ENCODE results near the gene FRMD3.

GRCh38 chr9:83508067-83508466 lies 30.1 kb downstream of the FRMD3 start:
- TF ChIP-seq CTCF (conservative IDR thresholded peaks at IDR 0.05; ENCODE audit: low read depth, low read length) = no peak
- no peak for TF ChIP-seq EZH2phosphoT487 (IDR thresholded peaks at IDR 0.05; ENCODE audit: borderline replicate concordance, low read length)
